NCI-H1436 treated with DMSO at 0.1 percent for 48 hours (cell line): ENCODE measurements around the gene EIF2AK3.
"Not testable (repeated sequence)": the region's sequence is repeated elsewhere in the genome, so short reads cannot be mapped to it uniquely, and the experiment has no call there.

ENCODE experiments used
- DNase-seq: peaks from one replicate; lab custom pipeline; 2025; lab: John Stamatoyannopoulos, UW

EIF2AK3 gene

DNA sequence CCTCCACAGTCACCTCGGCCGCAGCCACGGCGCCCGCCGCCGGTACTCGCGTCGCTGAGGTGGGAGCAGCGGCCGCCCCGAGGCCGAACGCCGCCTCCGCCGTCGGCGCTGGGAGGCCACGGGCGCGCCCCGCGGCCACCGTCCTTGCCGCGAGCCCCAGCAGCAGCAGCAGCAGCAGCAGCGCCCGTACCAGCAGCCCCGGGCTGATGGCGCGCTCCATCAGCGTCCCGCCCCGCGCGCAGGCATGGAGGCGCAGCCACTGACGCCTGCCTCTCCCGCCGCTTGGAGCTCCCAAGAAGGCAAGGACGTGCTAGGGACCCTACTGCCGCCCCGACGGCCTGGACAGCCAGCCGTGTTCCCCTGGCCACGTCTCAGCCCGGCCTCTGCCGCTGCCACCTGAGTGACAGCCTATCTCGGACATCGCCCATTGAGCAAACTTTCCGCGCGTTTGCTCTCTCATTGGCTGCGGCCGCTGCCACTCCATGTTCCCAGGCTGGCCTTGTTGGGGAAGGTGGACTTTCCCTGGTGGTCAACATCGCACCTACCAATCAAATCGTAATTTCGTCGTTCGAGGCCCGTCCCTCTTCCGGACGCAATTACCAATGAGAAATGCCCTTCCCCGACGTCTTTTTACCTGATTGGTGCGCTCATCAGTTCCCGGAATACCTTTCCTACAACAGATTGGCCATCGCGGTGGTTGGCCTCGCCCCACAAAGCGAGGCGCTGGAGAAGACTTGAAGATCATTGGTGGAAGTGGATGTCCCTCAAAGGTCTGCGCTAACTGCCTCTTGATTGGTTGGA, at the start of gene EIF2AK3:
Gene EIF2AK3, minus strand, starts transcription at position 410 of the 801 bp plus-strand sequence. Its CDS starts 190 bp downstream, at position 220.
- DNase-seq, result peak; percentile 99

DNA sequence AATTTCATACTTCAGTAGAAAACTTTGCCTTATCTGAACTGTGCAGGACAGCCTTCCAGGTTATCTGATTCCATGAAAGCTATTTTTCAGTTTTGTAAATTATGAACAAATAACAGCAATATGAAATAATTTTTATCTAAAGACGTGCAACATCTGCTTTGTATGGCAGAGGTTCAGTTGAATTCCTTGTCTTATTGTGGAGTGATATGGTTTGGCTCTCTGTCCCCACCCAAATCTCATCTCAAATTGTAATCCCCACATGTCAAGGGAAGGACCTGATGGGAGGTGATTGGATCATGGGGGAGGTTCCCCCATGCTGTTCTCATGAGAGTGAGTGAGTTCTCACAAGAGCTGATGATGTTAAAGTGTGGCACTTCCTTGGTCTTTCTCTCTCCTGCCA, 46.1 kb upstream of the EIF2AK3 start:
- DNase-seq, result no peak

DNA sequence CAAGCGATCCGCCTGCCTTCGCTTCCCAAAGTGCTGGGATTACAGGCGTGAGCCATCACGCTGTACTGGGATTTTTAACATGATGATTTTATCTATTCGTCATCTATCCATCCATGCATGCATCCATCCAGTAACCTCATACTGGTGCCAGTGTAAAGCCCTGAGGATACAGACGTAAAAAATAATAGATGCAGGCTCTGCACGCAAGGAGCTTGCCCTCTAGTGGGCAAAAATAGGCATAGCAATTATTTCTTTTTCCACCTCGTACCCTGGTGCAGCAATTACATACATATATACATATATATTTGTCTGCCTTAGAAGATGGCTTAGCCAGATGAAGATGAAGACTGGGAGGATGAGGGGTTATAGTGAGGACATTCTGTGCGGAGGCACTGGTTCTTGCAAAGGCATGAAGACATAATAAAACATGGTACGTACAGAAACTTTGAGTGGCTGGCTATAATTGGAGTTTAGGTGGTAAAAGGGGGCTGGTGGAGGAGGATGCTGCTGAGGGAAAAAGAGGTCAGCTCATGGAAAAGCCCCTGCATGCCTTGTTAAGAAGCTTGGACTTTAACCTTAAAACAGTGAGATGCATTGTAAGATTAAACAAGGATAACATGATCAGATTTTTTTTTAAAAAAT, 44.6 kb upstream of the EIF2AK3 start:
- peak; percentile 2 for DNase-seq

DNA sequence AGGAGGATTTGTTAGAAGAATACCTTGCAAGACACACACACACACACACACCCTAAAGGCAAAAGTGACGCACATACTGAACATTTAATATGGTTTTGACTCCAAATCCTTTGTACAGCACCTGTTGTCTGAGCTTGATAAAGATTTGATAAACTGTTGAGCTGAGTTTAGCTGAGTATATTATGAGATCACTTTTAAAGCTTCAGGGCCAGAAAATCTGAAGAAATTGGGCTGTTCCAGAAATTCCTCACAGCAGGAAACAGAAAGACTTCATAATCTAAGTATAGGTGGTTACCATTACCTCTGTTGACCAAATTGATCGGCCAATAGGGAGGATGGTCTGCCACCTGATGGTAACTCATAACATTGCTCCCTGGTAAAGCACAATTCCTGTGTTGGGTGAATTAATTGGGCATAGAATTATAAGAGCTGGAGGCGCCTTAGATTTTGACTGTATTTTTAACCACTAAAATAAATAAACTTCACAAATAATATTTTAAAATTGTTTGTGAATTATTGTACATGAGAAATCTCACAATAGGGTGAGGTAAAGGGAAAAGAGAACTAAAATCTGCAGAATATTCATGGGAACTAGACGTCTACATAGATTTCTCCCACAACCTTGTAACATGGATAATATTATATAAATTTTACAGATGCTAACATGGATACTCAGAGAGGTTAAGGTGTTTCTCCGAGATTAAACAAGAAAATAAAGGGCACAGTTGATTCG, 42.4 kb upstream of the EIF2AK3 start:
- DNase-seq, result no peak

DNA sequence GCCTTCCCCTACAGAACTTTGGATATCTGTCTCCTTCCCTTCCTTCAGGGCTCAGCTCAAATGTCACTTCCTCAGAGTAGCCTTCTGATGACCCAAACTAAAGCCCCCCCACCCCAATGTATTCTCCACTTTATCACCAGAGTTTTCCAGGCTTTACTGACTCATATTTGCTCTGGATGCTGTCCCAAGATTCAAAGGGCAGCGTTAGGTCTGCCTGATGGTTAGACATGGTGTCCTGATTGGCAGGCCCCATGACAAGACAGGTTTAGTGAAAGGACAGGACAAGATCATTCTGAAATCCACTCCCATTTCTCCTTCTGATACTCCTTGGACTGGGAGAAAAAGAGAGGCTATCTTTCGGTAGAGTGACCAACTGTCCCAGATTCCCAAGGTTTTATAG, 41.6 kb upstream of the EIF2AK3 start:
- no peak for DNase-seq

DNA sequence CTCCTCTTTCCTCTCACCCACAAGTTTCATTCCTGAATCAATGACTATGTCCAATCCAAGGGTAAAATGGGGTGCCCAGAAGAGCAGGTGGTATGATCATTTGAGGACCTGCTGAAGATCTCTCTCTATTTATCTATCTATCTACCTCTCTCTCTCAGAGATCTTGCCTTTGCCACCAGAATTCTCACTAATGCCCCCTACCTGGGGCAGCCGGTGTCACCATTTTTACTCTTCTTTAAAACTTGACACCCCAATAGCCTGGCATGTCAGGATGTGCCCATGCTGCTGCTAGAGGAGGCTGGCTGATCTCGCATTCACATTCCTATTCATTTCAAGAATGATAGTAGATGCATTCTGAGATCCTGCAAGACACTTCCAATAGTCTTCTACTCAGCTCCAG, 40.0 kb upstream of the EIF2AK3 start:
- no peak for DNase-seq

DNA sequence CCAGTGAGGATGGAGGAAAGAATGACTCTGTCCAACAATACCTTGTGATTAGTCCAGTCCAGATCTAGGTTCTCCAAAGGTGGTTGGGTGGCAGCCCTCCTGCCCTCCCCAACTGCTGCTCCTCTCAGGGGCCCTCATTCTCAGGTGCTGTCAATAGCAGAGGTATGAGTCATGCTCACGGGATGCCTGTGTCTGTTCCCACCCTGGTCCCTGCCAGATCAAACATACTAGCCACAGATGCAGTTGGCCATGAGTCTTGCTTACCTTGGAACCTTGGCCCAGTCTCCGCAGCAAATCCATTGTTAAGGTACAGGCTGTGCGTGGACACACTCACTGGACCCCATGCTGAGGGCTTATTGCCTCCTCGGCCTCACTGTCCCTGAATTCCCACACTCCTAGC, 39.3 kb upstream of the EIF2AK3 start:
- DNase-seq, result no peak

DNA sequence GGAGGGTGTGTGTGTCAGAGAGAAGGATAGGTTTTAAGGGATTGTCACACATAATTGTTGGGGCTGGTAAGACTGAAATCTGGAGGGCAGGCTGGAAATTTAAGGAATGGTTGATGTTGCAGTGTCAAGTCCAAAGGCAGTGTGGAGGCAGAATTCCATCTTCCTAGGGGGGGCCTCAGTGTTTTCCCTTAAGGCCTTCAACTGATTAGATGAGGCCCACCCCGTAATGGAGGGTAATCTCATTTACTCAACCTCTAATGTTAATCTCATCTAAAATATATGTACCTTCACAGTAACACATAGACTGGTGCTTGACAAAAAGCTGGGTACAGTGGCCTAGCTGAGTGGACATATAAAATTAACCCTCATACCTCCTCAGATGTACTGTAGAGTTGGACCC, 33.4 kb upstream of the EIF2AK3 start:
- no peak for DNase-seq

DNA sequence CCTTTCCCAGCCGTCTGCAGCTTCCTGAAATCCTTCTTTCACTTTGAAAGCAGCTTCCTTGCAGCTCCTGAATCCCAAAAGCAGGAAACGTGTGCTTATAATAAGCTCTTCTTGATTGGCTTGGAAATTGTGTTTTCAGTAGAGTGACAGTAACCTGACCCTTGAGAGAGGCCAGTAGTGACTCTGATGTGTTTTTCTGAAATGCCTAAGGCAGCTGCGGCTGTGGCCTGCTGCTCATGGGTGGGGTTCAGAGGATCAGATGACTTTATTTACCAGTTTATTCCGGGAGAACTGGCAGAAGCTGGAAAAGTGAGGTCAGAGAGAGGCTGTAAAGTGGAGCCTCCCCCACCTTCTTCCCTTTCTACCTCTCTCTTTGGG, 32.3 kb upstream of the EIF2AK3 start:
- DNase-seq, result no peak

DNA sequence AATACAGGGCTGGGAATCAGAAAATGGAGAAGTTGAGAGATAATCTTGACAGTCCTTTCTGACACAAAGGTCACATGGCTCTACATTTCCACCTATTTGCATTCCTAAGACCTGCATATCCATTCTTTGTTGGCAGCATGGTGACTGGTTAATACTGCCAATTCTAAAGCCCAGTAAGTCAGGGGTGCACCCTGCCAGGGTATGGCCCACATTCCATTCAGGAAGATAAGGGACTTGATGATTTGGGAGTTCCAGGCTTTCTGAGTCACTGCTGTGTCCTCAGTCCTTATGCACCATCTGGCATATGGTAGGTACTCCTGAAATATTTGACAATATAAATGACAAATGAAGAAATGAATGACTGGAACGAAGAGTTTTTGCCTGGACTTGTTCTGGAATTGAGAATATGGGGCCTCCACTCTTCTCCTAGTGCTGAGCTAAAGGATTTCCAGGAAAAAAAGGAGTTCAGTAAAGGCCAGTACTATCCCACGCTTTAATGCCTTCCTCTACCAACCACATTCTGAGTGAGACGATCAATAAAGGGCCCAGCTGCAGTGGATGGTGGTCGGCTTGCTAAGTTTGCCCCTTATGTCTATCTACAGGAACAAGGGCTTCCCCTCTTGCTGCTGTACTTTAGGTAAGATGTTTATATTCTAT, 31.7 kb upstream of the EIF2AK3 start:
- no peak for DNase-seq

DNA sequence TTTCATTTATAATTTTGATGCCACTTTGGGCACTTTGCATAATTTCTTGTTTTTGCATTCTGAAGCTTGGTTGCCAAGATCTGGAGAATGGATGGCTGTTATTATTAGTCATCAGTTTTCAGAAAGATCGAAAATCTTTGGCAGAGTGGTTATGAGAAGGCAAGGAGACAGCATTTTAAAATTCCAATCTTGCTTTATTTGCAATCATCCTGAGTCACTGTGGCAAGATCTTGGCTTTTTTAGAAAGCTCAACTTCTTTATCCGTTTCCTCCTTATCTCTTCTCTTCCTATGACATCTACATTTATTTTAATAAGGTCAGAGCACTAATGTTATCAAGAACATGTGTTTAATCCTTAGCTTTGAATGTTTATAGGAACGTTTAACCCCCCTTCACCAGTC, 31.1 kb upstream of the EIF2AK3 start:
- no peak for DNase-seq

DNA sequence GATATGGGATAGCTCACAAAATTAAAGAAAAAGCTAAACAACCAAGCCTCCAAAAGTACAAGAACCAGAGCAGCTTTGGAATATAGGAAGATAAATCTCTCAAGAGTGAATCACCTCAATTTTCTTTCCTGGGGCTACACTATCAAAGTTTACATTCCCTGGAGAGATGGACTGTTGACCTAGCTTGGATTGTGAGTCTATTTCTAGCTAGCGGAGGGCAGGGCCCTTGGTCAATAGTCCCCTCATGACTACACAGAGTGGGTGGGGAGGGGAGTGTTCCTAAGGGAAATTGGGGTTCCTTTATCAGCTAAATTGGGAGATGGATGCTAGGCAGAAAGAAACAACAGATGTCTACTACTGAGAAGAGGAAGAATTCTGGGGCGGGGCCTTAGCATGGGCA, 29.9 kb upstream of the EIF2AK3 start:
- no peak for DNase-seq

DNA sequence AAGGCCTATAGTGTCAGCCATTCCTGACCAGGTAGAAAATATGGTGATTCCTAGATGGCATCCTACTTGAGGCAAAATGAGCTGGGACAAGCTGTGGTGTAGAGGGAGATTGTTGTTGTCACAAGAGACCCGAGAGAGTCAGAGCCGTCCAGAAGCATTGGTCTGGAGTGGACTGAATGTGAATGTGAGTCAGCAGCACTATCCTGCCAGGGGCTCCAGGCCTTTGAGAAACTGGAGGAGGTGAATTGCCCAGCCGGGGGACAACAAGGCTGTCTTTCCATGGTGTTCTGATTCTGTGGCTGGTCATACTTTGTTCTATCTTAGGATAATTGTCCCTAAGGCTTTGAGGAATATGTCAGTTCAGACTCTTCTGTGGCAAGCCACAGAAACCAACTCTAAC, 29.4 kb upstream of the EIF2AK3 start:
- no peak for DNase-seq

DNA sequence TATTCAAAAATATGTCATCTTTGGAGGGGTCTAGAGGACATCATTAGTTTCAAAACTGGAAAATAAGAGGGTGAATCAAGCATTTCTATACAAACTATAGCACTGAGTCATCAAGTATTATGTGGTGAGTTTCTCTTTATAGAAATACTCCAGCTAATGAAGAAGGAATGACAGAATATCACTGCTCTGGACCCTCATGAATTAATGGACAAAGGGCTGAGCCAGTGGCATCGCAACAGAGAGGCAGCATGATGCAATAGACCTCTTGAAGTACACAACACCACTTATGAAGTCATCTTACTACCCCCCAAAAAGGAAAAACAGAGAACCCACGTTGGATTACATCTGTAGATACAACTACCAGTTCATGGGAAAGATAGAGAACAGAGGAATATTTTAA, 27.4 kb upstream of the EIF2AK3 start:
- no peak for DNase-seq

DNA sequence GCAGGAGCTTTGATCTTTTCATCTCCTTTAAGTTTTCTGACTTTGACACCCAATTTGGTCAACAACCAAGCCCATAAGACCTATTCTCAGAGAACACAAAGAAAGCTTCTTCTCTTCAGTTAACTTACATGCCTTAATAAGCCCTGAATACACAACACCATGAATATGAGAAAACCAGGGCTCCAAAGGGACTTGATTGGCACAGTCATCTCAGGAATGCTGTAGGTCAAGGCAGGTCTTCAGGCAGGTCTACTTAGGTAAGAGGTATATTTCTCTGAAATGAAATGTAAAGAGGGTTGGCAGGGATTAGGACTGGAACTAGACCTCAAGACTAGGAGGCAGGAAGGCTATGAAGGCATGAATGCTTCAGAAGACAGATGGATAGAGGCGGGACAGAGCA, 24.4 kb upstream of the EIF2AK3 start:
- DNase-seq, result no peak

DNA sequence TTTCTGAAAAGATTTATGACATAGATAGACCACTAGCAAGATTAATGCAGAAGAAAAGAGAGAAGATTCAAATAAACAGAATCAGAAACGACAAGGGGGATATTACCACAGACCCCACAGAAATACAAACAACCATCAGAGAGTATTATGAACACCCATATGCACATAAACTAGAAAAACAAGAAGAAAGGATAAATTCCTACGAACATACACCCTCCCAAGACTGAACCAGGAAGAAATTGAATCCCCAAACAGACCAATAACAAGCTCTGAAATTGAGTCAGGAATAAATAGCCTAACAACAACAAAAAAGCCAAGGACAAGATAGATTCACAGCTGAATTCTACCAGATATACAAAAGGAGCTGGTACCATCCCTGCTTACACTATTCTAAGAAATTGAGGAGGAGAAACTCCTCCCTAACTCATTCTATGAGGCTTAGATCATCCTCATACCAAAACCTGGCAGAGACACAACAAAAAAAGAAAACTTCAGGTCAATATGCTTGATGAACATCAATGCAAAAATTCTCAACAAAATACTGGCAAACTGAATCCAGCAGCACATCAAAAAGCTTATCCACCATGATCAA, 18.1 kb upstream of the EIF2AK3 start:
- not testable (repeated sequence) for DNase-seq

DNA sequence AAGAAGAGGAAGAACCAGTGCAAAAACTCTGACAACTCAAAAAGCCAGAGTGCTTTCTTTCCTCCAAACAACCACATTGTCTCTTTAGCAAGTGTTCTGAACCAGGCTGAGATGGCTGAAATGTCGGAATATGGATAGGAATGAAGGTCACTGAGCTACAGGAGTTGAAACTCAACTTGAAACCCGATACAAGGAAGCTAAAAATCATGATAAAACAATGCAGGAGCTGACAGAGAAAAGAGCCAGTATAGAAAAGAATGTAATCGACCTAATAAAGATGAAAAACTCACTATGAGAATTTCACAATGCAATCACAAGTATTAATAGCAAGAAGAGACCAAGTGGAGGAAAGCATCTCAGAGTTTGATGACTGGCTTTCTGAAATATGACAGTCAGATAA, 15.0 kb upstream of the EIF2AK3 start:
- no peak for DNase-seq

DNA sequence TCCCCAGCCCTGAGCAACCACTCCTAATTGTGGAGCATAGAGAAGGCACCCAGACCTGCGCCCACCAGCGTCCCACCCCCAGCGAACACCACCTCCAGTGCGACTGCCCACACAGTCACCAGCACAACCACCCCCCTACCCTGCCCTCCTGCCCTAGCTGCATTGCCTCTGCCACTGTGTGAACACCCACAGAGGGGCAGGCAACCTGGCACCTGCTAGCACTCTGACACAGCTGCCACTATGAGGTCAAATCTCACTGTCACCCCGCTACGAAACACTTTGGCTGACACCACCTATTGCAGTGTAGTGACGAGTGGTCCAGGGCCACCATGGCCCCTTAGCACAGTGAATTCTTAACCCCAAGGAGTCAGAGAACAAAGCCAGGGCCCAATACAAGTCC, 14.1 kb upstream of the EIF2AK3 start:
- no peak for DNase-seq

DNA sequence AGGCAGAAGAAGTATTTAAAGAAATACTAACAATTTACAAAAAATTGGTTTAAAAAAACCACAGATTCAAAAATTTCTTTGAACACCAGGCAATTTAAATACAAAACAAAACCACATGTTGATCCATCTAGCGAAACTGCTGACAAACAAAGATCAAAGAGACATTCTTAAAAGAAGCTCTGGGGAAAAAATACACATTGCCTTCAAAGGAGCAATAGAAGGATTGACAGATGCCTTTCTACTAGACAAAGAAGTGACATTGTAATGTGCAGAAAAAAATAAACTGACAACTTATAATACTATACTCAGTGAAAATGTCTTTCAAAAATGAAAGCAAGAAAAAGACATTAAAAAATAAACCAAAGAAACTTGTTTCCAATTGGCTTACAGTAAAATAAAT, 12.6 kb upstream of the EIF2AK3 start:
- DNase-seq, result no peak

DNA sequence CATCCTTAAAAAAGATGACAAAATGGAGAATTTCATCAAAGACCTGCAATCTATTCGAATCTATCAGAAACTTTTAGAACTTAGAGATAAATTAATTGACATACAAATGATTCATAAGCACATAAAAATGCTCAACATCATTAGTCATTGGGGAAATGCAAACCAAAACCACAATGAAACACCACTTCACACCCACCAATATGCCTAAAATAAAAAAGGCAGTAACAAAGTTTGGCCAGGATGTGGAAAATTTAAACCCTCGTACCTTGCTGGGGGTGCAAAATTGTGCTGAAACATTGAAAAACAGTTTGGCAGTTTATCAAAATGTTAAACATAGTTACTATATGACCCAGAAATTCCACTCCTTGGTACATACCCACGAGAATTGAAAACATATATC, 11.5 kb upstream of the EIF2AK3 start:
- no peak for DNase-seq

DNA sequence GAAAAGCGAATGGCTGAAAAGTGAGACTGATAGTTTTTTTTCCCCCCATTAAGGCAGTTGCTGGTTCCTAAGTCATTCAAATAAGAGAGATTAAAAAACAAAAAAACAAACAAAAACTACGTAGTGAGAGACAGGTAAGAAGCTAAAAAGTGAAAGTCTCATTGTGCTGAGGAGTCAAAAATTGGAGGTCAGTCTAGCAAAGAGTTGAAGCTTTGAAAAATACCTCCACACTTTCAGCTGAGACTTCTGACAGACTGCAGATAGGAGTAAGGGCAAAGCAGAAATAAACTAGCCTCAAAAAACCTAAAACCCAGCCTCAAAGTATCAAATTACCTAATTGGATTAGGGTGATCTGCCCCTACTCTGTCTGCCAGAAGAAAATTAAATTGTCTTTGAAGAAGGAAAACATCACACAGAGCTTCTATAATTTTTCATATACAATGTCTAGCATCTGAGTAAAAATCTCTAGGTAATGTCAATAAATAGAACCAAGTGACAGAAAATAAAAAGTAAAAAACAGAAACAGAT, 10.9 kb upstream of the EIF2AK3 start:
- no peak for DNase-seq

DNA sequence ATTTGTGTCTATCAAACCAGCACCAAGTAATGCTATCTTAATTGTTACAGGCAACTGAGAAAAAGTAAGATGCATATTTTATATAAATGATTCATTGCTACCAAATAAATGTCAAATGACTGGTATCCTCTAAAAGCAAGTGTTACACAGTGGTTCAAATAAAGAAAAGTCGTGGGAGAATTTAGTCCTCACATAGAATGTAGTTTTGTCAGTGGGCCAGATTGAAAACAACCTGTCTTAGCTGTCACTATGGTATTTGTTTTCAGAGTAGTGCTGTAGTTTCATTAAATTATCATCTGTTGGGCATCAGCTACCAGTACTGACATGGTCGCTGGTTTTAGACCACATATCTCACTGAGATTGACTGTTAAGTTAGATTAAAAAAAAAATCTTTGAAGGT, 10.2 kb upstream of the EIF2AK3 start:
- DNase-seq, result no peak
